Measurements from ENCODE around the gene ACTL6B.

ACTL6B gene

DNA sequence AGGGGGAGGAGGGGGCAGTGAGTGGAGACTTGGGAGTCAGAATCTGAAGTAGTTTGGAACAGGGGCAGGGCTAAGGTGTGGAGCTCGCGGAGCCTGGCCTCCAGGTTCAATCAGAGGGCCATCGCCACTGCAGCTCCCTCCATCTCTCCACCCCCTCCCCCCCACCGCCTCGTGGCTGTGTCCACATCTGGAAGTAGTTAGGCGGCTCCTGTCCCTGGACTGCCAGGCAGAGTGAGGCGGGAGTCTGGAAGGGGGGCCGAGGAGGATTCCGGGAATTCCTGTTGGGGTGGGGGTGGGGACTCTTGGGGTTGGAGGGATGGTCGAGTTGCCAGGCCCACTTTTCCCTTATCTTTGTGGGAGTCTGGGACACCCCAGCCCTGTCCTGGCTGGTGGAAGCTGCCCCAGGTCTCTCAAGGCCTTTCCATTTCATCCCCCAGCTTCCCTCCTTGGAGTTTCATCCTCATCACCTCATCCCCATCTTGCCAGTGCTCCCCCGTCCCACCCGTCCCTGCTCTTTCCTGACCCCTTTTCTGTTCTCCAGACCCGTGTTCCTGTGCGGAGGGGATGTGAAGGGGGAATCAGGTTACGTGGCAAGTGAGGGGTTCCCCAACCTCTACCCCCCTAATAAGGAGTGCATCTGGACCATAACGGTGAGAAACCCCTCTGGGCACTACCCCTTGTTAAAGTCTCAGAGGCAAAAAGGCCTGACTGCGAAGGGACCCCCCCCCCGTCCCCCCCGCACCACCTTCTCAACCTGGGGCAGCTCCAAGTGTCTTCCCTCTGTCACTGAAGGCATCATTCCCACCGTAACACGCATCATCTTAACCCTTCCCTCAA, 53.1 kb downstream of the ACTL6B start:
- no peak for DNase-seq (ENCODE audit: low read depth in 2 of 2, low spot score in 1 of 2)

DNA sequence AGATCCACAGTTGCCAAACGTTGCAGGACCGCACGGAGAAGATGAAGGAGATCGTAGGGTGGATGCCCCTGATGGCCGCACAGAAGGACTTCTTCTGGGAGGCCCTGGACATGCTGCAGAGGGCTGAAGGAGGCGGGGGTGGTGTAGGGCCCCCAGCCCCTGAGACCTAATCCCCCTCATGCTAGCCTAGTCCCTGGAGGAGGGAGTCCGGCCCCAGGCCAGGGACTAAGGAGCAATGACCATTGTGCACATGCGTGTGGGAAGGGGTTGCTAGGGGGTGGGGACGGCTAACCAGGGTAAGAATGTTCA, 55.6 kb downstream of the ACTL6B start:
- no peak for DNase-seq (ENCODE audit: low read depth in 2 of 2, low spot score in 1 of 2)

DNA sequence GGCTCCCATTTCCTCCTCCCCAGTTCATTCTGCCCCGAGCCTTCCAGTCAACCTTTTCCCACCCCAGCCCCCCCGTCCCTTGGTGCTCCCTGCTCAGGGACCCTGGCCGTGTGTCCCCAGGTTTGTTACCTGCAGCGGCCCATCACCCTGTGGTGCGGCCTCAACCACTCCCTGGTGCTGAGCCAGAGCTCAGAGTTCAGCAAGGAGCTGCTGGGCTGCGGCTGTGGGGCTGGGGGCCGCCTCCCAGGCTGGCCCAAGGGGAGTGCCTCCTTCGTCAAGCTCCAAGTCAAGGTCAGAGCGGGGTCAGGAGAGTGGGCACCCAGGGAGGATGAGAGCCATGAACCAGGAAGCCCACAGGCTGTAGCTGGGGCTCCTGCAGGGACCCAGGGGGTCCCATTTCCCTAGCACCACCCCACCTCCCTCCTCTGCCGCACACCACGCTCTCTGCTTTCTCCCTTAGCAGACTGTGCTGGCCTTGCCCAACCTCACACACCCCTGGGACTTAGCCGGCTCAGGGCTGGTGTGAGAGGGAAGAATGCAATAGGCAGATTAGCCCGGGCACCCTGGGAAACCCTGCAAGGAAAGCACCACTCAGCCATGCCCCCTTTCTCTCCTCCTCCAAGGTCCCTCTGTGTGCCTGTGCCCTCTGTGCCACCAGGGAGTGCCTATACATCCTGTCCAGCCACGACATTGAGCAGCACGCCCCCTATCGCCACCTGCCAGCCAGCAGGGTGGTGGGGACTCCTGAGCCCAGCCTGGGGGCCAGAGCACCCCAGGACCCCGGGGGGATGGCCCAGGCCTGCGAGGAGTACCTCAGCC, 56.1 kb downstream of the ACTL6B start:
- DNase-seq (ENCODE audit: low read depth in 2 of 2, low spot score in 1 of 2): no peak

DNA sequence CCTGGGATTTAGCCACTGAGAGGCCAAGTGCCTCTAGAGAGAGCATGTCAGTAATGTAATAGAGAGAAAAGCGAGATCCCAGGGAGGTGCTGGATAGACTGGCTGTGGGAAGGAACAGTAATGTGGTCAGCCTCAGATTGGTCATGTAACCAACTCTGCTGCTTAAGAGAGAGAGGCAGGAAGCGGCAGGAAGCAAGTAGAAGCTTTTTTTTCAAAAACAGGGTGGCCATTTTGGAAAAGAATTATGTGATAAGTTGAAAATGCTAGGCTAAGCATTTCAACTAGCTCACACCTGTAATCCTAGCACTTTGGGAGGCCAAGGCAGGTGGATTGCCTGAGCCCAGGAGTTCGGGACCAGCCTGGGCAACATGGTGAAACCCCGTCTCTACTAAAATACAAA, 57.8 kb downstream of the ACTL6B start:
- no peak for DNase-seq (ENCODE audit: low read depth in 2 of 2, low spot score in 1 of 2)

DNA sequence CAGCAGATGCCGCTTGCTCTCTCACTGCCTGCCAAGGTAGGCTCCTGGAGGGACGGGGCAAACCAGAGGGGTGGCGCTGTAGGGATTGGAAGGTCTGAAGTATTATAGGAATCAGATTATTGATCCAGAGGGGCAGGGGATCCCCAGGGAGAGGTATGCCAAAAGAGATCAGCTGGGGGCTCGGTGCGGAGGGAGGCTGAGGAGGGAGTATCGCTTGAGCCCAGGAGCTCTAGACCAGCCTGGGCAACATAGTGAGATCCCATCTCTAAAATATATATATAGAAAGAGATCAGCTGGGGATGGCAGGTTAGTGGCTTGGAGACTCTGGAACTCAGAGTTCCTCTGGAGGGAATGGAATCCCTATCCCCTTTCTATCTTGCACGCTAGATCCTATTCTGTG, 61.1 kb downstream of the ACTL6B start:
- no peak for DNase-seq (ENCODE audit: low read depth in 2 of 2, low spot score in 1 of 2)
